Astrocyte (in vitro differentiated cells and primary cell): ENCODE measurements around the gene SEC31B.

Experiments used
- CTCF ChIP-seq: IDR thresholded peaks from 2 replicates; pipeline ENCODE4 v1.5.1; 2011; ENCODE audit warnings: low read depth, mild to moderate bottlenecking, inconsistent platforms, low read length, moderate library complexity; ENCODE audit not compliant: insufficient read depth
- EZH2 ChIP-seq: IDR thresholded peaks from 2 replicates; pipeline ENCODE4 v1.6.1; 2012; ENCODE audit warnings: mild to moderate bottlenecking, low read length, inconsistent platforms; ENCODE audit not compliant: insufficient read depth

- TF ChIP-seq CTCF (peak; percentile 97), EZH2 (no peak)
Observed at GRCh38 chr10:100535715-100536353, 16.2 kb upstream of the SEC31B start, which contains the start of gene HIF1AN.
